RWPE2 (cell line): ENCODE data around the gene RNF220.
"Not testable (repeated sequence)": the region's sequence is repeated elsewhere in the genome, so short reads cannot be mapped to it uniquely, and the experiment has no call there.

Source experiments
- ATAC-seq: fragments of 200-7000 bp; cut with Tn5 transposase; 3 replicates; pipeline ENCODE4 v1.9.1; 2021; ENCODE audit warnings: low read depth
- DNase-seq: peaks from one replicate; pipeline ENCODE4 v3.0.0-alpha.2; 2020; ENCODE audit warnings: low spot score
- H3K27ac ChIP-seq: fragments of 450-650 bp; 2 replicates; pipeline ENCODE4 v1.5.1; 2017; ENCODE audit warnings: mild to moderate bottlenecking; ENCODE audit not compliant: poor library complexity, severe bottlenecking
- H3K27me3 ChIP-seq: fragments of 250-450 bp; sonication (Bioruptor Pico); 2 replicates; pipeline ENCODE4 v1.5.1; 2021; ENCODE audit warnings: mild to moderate bottlenecking, moderate library complexity; ENCODE audit not compliant: insufficient read depth, poor library complexity, severe bottlenecking
- H3K36me3 ChIP-seq: fragments of 250-450 bp; sonication (Bioruptor Pico); 2 replicates; pipeline ENCODE4 v1.5.1; 2020; ENCODE audit warnings: low read depth, mild to moderate bottlenecking, moderate library complexity
- H3K4me1 ChIP-seq: fragments of 250-450 bp; sonication (Bioruptor Pico); 2 replicates; pipeline ENCODE4 v1.5.1; 2021; ENCODE audit warnings: mild to moderate bottlenecking, moderate library complexity; ENCODE audit not compliant: insufficient read depth, poor library complexity, severe bottlenecking
- H3K4me3 ChIP-seq: fragments of 250-450 bp; sonication (Bioruptor Pico); 2 replicates; pipeline ENCODE4 v1.5.1; 2021; ENCODE audit warnings: mild to moderate bottlenecking, moderate library complexity; ENCODE audit not compliant: severe bottlenecking
- H3K9me3 ChIP-seq: fragments of 250-450 bp; sonication (Bioruptor Pico); 2 replicates; pipeline ENCODE4 v1.5.1; 2021; ENCODE audit warnings: mild to moderate bottlenecking, moderate library complexity; ENCODE audit not compliant: severe bottlenecking
- TF ChIP-seq, protein P1 (sequence below): fragments of 450-650 bp; IDR thresholded peaks from one replicate; pipeline ENCODE4 v1.5.1; 2017; ENCODE audit warnings: mild to moderate bottlenecking, moderate library complexity; ENCODE audit not compliant: poor library complexity, severe bottlenecking

The RNF220 gene

DNA sequence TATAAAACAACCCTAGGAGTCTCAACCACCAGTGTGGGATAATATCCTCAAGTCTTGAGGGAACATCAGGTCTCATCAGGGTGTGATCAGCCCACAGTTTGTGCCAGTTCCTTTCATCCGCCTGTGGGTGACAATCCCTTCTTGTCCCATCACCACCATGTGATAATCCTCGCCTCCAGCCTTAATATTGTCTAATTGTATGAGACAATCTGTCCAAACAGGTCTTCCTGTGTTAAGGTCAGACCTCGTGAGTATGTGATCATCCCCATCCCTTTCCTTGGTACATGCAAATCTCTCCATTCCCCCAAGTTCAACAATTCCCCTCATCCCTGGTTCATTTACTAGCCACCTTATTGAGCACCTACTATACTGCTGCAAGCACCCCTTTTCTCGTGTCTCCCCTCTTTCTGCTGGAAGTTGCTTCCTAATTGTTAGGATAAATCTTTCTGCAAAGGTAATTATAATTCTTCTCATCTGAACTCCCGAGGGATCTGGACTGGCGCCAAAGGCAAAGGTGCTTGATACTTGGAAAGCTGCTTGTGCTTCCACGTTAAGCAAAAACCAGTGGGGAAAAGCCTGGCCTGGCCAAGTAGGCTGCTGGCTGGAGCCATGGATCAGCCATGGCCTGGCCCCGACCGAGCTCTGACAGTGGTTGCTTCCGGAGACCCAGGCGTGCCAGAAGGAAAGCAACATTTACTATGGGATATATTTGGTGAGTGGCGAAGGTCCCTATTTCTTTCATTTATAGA, 92.5 kb downstream of the RNF220 start:
- Histone ChIP-seq H3K4me3 (no peak overlapping the region), H3K4me1 (no peaks in the 10 kb centered on the region), H3K36me3 (no peaks in the 10 kb centered on the region), H3K27me3 (no peaks in the 10 kb centered on the region), H3K27ac (no peak overlapping the region), H3K9me3 (no peaks in the 10 kb centered on the region)
- DNase-seq (no peak), ATAC-seq (no peak)
- TF ChIP-seq, protein P1, sequence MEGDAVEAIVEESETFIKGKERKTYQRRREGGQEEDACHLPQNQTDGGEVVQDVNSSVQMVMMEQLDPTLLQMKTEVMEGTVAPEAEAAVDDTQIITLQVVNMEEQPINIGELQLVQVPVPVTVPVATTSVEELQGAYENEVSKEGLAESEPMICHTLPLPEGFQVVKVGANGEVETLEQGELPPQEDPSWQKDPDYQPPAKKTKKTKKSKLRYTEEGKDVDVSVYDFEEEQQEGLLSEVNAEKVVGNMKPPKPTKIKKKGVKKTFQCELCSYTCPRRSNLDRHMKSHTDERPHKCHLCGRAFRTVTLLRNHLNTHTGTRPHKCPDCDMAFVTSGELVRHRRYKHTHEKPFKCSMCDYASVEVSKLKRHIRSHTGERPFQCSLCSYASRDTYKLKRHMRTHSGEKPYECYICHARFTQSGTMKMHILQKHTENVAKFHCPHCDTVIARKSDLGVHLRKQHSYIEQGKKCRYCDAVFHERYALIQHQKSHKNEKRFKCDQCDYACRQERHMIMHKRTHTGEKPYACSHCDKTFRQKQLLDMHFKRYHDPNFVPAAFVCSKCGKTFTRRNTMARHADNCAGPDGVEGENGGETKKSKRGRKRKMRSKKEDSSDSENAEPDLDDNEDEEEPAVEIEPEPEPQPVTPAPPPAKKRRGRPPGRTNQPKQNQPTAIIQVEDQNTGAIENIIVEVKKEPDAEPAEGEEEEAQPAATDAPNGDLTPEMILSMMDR = no peak

DNA sequence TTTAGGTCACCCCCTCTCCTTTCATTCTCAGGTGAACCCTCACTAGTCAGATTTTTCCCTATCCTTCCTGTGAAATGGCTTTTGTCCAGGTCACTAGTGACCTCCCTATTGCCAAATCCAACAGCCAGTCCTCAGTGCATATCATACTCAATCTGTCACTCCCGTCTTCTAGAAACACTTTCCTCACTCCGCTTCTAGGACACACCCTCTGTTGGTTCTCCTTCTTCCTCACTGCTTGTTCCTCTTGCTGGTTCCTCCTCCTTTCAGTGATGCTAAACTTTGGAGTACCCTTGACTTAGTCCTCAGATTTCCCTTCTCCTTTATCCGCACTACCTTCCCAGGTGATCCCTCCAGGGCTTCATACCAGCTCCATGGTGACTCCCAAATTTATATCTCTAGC, 94.3 kb downstream of the RNF220 start:
- ATAC-seq (no peak), DNase-seq (no peak)
- Histone ChIP-seq H3K4me1 (no peaks in the 10 kb centered on the region), H3K27ac (no peak overlapping the region), H3K9me3 (no peaks in the 10 kb centered on the region), H3K4me3 (no peak overlapping the region), H3K36me3 (no peaks in the 10 kb centered on the region), H3K27me3 (no peaks in the 10 kb centered on the region)
- TF ChIP-seq, protein P1 = no peak

DNA sequence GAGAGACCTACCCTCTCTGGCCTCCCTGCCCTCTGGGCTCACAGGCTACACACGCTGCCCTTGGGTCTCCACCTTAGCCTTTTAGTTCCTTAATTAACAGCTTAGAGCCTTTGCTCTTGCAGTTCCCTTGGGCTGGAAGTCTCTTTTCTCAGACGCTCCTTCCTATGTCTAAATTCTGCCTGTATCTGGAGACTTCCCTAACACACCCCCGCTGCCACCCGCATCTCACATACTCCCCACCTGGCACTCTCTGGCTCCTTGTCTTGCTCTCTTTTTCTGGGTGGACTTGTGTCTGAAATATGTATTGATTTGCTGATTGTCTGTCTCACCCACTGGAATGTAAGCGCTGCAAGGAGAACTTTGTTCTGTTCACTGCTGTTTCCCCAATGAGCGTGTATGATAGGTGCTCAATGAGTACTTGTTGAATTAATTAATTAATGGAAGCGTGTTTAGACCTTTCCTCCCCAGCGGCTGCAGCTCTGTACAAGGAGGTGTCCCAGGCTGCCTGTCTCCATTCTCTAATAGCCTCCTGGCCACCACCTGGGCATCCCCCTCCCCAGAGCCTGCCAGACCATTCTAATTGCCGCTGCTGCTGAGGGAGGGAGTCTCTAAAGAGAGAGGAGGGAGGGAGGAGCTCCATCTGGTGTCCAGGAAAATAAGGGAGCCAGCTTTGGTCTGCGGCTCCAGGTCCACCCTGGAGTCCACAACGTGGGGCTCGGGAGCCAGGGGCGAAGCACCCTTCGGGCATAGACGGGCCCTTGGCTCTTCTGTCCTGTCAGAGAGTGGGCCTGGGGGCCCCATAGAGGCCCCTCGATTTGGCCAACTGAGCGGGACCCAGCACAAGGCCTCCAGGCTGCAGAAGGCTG, 95.4 kb downstream of the RNF220 start:
- no peak overlapping the region for H3K4me3 ChIP-seq
- no peaks in the 10 kb centered on the region for H3K36me3 ChIP-seq
- no peaks in the 10 kb centered on the region for H3K27me3 ChIP-seq
- TF ChIP-seq, protein P1 = no peak
- H3K4me1 ChIP-seq = no peaks in the 10 kb centered on the region
- ATAC-seq = no peak
- no peak for DNase-seq
- no peak overlapping the region for H3K27ac ChIP-seq
- no peaks in the 10 kb centered on the region for H3K9me3 ChIP-seq

DNA sequence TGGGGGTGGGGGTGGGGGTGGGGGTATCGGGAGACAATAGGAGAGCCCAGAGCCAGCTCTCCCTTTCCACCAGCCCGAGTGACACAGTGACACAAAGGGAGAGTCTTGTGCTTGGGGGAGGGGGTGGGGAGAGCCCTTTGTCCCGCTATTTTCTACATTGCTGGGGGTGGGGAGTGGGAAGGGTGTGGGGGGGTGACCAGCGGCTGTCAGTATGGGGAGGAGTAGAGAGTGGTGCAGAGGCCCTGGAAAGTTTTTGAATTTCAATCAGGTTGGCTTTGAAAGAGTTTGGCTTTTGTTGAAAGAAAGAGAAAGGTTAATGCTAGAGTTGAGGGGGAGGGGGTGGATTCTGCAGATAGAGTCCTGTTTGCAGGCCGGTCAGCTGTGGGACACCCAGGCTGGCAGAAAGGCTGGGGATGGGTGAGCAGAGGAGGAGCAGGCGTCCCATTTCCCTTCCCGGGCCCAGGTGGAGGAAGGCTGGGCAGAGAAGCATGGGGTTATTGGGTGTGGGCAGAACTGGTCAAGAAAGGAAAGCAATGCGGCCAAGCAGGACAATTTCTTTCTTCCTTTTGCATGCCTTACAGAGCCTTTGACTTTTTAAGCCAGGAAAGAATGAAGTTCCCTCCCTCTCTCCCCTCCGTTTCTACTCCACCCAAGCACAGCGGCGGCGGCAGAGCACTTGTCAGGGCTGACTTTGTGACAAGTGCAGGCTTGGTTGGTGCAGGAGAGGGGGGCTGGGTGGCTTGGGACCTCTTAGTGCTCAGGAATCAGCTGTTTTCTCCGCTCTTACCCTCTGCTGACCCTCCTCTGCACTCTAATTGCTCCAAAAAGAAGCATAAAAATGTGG, 96.2 kb downstream of the RNF220 start:
- no peaks in the 10 kb centered on the region for H3K4me1 ChIP-seq
- ATAC-seq (no peak), DNase-seq (no peak)
- H3K36me3 ChIP-seq = no peaks in the 10 kb centered on the region
- no peaks in the 10 kb centered on the region for H3K27me3 ChIP-seq
- H3K27ac ChIP-seq = no peak overlapping the region
- no peaks in the 10 kb centered on the region for H3K9me3 ChIP-seq
- TF ChIP-seq, protein P1 = no peak
- no peak overlapping the region for H3K4me3 ChIP-seq

DNA sequence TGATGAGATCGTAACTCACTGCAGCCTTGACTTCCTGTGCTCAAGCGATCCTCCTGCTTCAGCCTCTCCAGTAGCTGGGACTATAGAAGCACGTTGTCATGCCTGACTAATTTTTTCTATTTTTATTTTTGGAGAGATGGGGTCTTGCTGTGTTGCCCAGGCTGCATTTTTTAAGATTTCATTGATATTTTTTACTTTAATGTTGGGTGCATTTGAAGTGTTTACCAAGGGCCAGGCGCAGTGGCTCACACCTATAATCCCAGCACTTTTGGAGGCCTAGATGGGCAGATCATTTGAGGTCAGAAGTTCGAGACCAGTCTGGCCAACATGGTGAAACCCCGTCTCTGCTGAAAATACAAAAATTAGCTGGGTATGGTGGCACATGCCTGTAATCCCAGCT, 97.8 kb downstream of the RNF220 start:
- H3K27me3 ChIP-seq, ATAC-seq, H3K4me1 ChIP-seq, H3K9me3 ChIP-seq, H3K36me3 ChIP-seq, H3K4me3 ChIP-seq, DNase-seq, H3K27ac ChIP-seq: not testable (repeated sequence)
